Measurements from ENCODE around the gene PNKD.

- TF ChIP-seq CTCF (IDR thresholded peaks at IDR 0.05) (no peak), ZFX (IDR thresholded peaks at IDR 0.05; ENCODE audit: borderline replicate concordance) (no peak)
Observed at GRCh38 chr2:218249691-218250090, 20.6 kb upstream of the PNKD start.

Measured in 22Rv1 (cell line).